Limb (tissue), 2 donors: ENCODE data around the gene ZNF480.
"Not testable (repeated sequence)": the region's sequence is repeated elsewhere in the genome, so short reads cannot be mapped to it uniquely, and the experiment has no call there.

ENCODE experiments used
- DNase-seq, 2 donors: peaks; one replicate each; pipeline ENCODE4 v3.0.0-alpha.2; 2016; ENCODE audit errors: extremely low spot score in 2 of 2

Gene ZNF480

GRCh38 chr19:52336791-52337381, 39.9 kb downstream of the ZNF480 start:
- peak; percentile 2 to 34 for DNase-seq

- not testable (repeated sequence) for DNase-seq
Observed at GRCh38 chr19:52339022-52339421, 42.1 kb downstream of the ZNF480 start.

- peak; percentile 65 to 79 for DNase-seq
Observed at GRCh38 chr19:52343548-52343947, 46.6 kb downstream of the ZNF480 start.

GRCh38 chr19:52345162-52345561, 48.2 kb downstream of the ZNF480 start:
- DNase-seq, result no peak

- DNase-seq, result no peak
Observed at GRCh38 chr19:52351512-52351911, 54.5 kb downstream of the ZNF480 start.

GRCh38 chr19:52366414-52366824, 69.5 kb downstream of the ZNF480 start:
- no peak for DNase-seq

- peak; percentile 97 for DNase-seq
Observed at GRCh38 chr19:52369559-52370340, 72.8 kb downstream of the ZNF480 start, which contains the start of gene ZNF880. TSS of gene ZNF880 (plus strand) at chr19:52369923. CDS start at chr19:52369966, 43 bp downstream.

GRCh38 chr19:52370341-52370710, 73.4 kb downstream of the ZNF480 start:
- DNase-seq, result peak in 1 of 2 donors; percentile 1
